CD4-positive, alpha-beta T cell treated with Interleukin-17A for 4 hours (primary cell): ENCODE data around the gene MSRB3.
"Not testable (repeated sequence)": the region's sequence is repeated elsewhere in the genome, so short reads cannot be mapped to it uniquely, and the experiment has no call there.

ENCODE experiments used
- DNase-seq: peaks from one replicate; pipeline ENCODE4 v3.0.0-alpha.2; 2020; ENCODE audit warnings: mixed read lengths

The MSRB3 gene

GRCh38 chr12:65292241-65292640 is 13.8 kb downstream of the MSRB3 start:
- DNase-seq, result no peak

GRCh38 chr12:65293735-65294134 is 15.3 kb downstream of the MSRB3 start:
- no peak for DNase-seq

- no peak for DNase-seq
Observed at GRCh38 chr12:65294641-65295262, 16.3 kb downstream of the MSRB3 start.

GRCh38 chr12:65296508-65297265 is 18.2 kb downstream of the MSRB3 start:
- DNase-seq, result no peak

GRCh38 chr12:65300097-65300496 is 21.6 kb downstream of the MSRB3 start:
- no peak for DNase-seq

- DNase-seq, result no peak
Observed at GRCh38 chr12:65300679-65301349, 22.3 kb downstream of the MSRB3 start.

GRCh38 chr12:65302891-65303290 is 24.4 kb downstream of the MSRB3 start:
- DNase-seq, result no peak

GRCh38 chr12:65305346-65305950 is 27.0 kb downstream of the MSRB3 start:
- DNase-seq, result no peak

GRCh38 chr12:65306366-65307168 is 28.1 kb downstream of the MSRB3 start:
- DNase-seq, result no peak

GRCh38 chr12:65307169-65307501 is 28.7 kb downstream of the MSRB3 start:
- no peak for DNase-seq

- DNase-seq, result no peak
Observed at GRCh38 chr12:65308006-65308405, 29.5 kb downstream of the MSRB3 start.

- DNase-seq, result no peak
Observed at GRCh38 chr12:65308601-65309071, 30.2 kb downstream of the MSRB3 start.

GRCh38 chr12:65311260-65311659 is 32.8 kb downstream of the MSRB3 start:
- DNase-seq, result no peak

- no peak for DNase-seq
Observed at GRCh38 chr12:65313719-65314317, 35.3 kb downstream of the MSRB3 start.

- DNase-seq, result not testable (repeated sequence)
Observed at GRCh38 chr12:65315238-65315637, 36.8 kb downstream of the MSRB3 start.

- no peak for DNase-seq
Observed at GRCh38 chr12:65318186-65318685, 39.8 kb downstream of the MSRB3 start.

- DNase-seq, result no peak
Observed at GRCh38 chr12:65319688-65320200, 41.3 kb downstream of the MSRB3 start.

- no peak for DNase-seq
Observed at GRCh38 chr12:65323070-65323469, 44.6 kb downstream of the MSRB3 start.

- no peak for DNase-seq
Observed at GRCh38 chr12:65324056-65324455, 45.6 kb downstream of the MSRB3 start.

GRCh38 chr12:65324551-65324950 is 46.1 kb downstream of the MSRB3 start:
- DNase-seq, result no peak

GRCh38 chr12:65325183-65325582 is 46.7 kb downstream of the MSRB3 start:
- no peak for DNase-seq

- DNase-seq, result no peak
Observed at GRCh38 chr12:65326616-65327015, 48.1 kb downstream of the MSRB3 start.
